HEK293T (cell line): ENCODE results near the gene HIC1.

Experiments
- CTCF ChIA-PET: fragments of 350-600 bp; formaldehyde crosslinking; extraction: SDS; loops from one replicate; lab custom pipeline; 2021; ENCODE audit warnings: antibody characterized with exemption, inconsistent platforms; lab: Yijun Ruan, JAX
- POLR2A ChIA-PET: fragments of 350-600 bp; formaldehyde crosslinking; extraction: SDS; loops from one replicate; lab custom pipeline; 2020; ENCODE audit warnings: antibody characterized with exemption, inconsistent platforms; lab: Yijun Ruan, JAX
- DNase-seq: peaks from one replicate; pipeline ENCODE4 v3.0.0; 2012; ENCODE audit warnings: mixed read lengths; ENCODE audit errors: extremely low spot score
- ARNT ChIP-seq: fragments of 450-650 bp; IDR thresholded peaks from 2 replicates; pipeline ENCODE4 v1.6.1; 2017; ENCODE audit warnings: mild to moderate bottlenecking
- BHLHE40 ChIP-seq: fragments of 450-650 bp; IDR thresholded peaks from 2 replicates; pipeline ENCODE4 v1.6.1; 2016; ENCODE audit warnings: mild to moderate bottlenecking, moderate library complexity, borderline replicate concordance
- CTBP1 ChIP-seq: fragments of 450-650 bp; IDR thresholded peaks from 2 replicates; pipeline ENCODE4 v1.6.1; 2016; ENCODE audit warnings: borderline replicate concordance
- ELF4 ChIP-seq: fragments of 450-650 bp; IDR thresholded peaks from 2 replicates; pipeline ENCODE4 v1.6.1; 2017; ENCODE audit warnings: antibody characterized with exemption
- FOXA1 ChIP-seq: fragments of 450-650 bp; IDR thresholded peaks from 2 replicates; pipeline ENCODE4 v1.6.1; 2016; ENCODE audit warnings: mild to moderate bottlenecking
- FOXK2 ChIP-seq: fragments of 450-650 bp; IDR thresholded peaks from 2 replicates; pipeline ENCODE4 v1.6.1; 2016; ENCODE audit warnings: mild to moderate bottlenecking
- FOXM1 ChIP-seq: fragments of 450-650 bp; IDR thresholded peaks from 2 replicates; pipeline ENCODE4 v1.6.1; 2017; ENCODE audit warnings: mild to moderate bottlenecking, borderline replicate concordance
- HDGF ChIP-seq: fragments of 450-650 bp; IDR thresholded peaks from 2 replicates; pipeline ENCODE4 v1.6.1; 2017; ENCODE audit warnings: antibody characterized with exemption, borderline replicate concordance
- L3MBTL2 ChIP-seq: fragments of 450-650 bp; conservative IDR thresholded peaks from 2 replicates; pipeline ENCODE4 v1.6.1; 2016; ENCODE audit warnings: mild to moderate bottlenecking
- LEF1 ChIP-seq: fragments of 450-650 bp; IDR thresholded peaks from 2 replicates; pipeline ENCODE4 v1.6.1; 2017; ENCODE audit warnings: mild to moderate bottlenecking, borderline replicate concordance
- NFRKB ChIP-seq: fragments of 450-650 bp; IDR thresholded peaks from 2 replicates; pipeline ENCODE4 v1.6.1; 2016; ENCODE audit warnings: mild to moderate bottlenecking, moderate library complexity
- PKNOX1 ChIP-seq: fragments of 450-650 bp; IDR thresholded peaks from 2 replicates; pipeline ENCODE4 v1.6.1; 2016
- SP1 ChIP-seq: fragments of 450-650 bp; IDR thresholded peaks from 2 replicates; pipeline ENCODE4 v1.6.1; 2017
- SUZ12 ChIP-seq: fragments of 450-650 bp; IDR thresholded peaks from 2 replicates; pipeline ENCODE4 v1.6.1; 2016; ENCODE audit warnings: mild to moderate bottlenecking
- TARDBP ChIP-seq: fragments of 450-650 bp; IDR thresholded peaks from 2 replicates; pipeline ENCODE4 v1.6.1; 2016
- ZNF384 ChIP-seq: fragments of 450-650 bp; IDR thresholded peaks from 2 replicates; pipeline ENCODE4 v1.6.1; 2016

Gene HIC1

GRCh38 chr17:2027528-2028233, 27.2 kb upstream of the HIC1 start:
- TF ChIP-seq FOXM1 (no peak), CTBP1 (no peak), BHLHE40 (no peak), L3MBTL2 (no peak), FOXK2 (no peak), ZNF384 (no peak), LEF1 (no peak), SP1 (no peak), ARNT (no peak), FOXA1 (no peak)
- POLR2A ChIA-PET: interaction anchor here (0.6 to 2.0 kb wide), 4 partner anchors 14 to 311 kb away, joined by 3 to 5 read pairs (median 3); no protein-coding TSS in a partner anchor
- no peak for DNase-seq
- CTCF ChIA-PET: interaction anchor here (0.6 to 0.7 kb wide), 2 partner anchors 28 to 125 kb away, joined by 3 to 4 read pairs; no protein-coding TSS in a partner anchor

GRCh38 chr17:2028234-2028614, 26.7 kb upstream of the HIC1 start:
- ChIA-PET POLR2A (interaction anchor here (1.0 to 2.0 kb wide), 4 partner anchors 22 to 312 kb away, joined by 3 to 5 read pairs (median 3); no protein-coding TSS in a partner anchor), CTCF (no interaction called here)
- DNase-seq: no peak
- TF ChIP-seq ARNT (no peak), SUZ12 (no peak), L3MBTL2 (no peak), LEF1 (no peak), NFRKB (no peak)

- ChIA-PET POLR2A (interaction anchor here (1.0 to 2.0 kb wide), 4 partner anchors 21 to 312 kb away, joined by 3 to 5 read pairs (median 3); no protein-coding TSS in a partner anchor), CTCF (no interaction called here)
- TF ChIP-seq TARDBP: no peak
- no peak for TF ChIP-seq FOXK2
- no peak for TF ChIP-seq ARNT
These were observed 26.2 kb upstream of the HIC1 start for GRCh38 chr17:2028737-2029136.

GRCh38 chr17:2029911-2030778, 24.8 kb upstream of the HIC1 start, which contains the start of gene DPH1:
DPH1 (plus strand) TSS chr17:2030153; CDS start chr17:2030170, 17 bp downstream.
- DNase-seq: peak; percentile 91
- ChIA-PET CTCF (no interaction called here), POLR2A (no interaction called here)
- TF ChIP-seq ZNF384 (no peak), CTBP1 (peak; percentile 41; the same call in 1 of the 2 replicates), SP1 (no peak), L3MBTL2 (peak; percentile 76), FOXM1 (peak; percentile 90), ARNT (no peak), FOXA1 (no peak)

More at GRCh38 chr17:2028737-2029136, 26.2 kb upstream of the HIC1 start:
- DNase-seq: no peak

GRCh38 chr17:2030779-2031163, 24.1 kb upstream of the HIC1 start:
- CTCF ChIA-PET: no interaction called here

GRCh38 chr17:2033153-2033552, 21.8 kb upstream of the HIC1 start:
- ChIA-PET CTCF (no interaction called here), POLR2A (no interaction called here)
- DNase-seq: no peak
- no peak for TF ChIP-seq ARNT
- no peak for TF ChIP-seq HDGF
- TF ChIP-seq SUZ12: no peak
- TF ChIP-seq ZNF384: no peak
- TF ChIP-seq CTBP1: no peak
- TF ChIP-seq FOXK2: no peak
- TF ChIP-seq SP1: no peak
- TF ChIP-seq FOXM1: no peak
- TF ChIP-seq NFRKB: no peak
- no peak for TF ChIP-seq BHLHE40
- TF ChIP-seq FOXA1: no peak
- no peak for TF ChIP-seq PKNOX1
- TF ChIP-seq ELF4: no peak
- no peak for TF ChIP-seq TARDBP
- no peak for TF ChIP-seq LEF1
- no peak for TF ChIP-seq L3MBTL2

More at GRCh38 chr17:2030779-2031163, 24.1 kb upstream of the HIC1 start:
- POLR2A ChIA-PET: no interaction called here
- DNase-seq: no peak
- TF ChIP-seq SUZ12: no peak
- peak; percentile 76; the same call in 1 of the 2 replicates for TF ChIP-seq PKNOX1

GRCh38 chr17:2034157-2034556, 20.7 kb upstream of the HIC1 start:
- no peak for DNase-seq
- POLR2A ChIA-PET: no interaction called here
- CTCF ChIA-PET: no interaction called here

More at GRCh38 chr17:2034157-2034556, 20.7 kb upstream of the HIC1 start:
- TF ChIP-seq LEF1: no peak
- no peak for TF ChIP-seq ELF4
- no peak for TF ChIP-seq FOXM1
